M059J (cell line): ENCODE measurements around the gene NEUROG1. TPM values are rescaled to one million over a fixed set of nuclear protein-coding genes. Genes with fewer than 3 reads are reported as not detected.

Experiments
- DNase-seq: peaks from one replicate; pipeline ENCODE4 v3.0.0-alpha.2; 2012; ENCODE audit warnings: low read depth
- total RNA-seq: library from RNA; depleted of rRNA; stranded (reverse); fragments of >200 nt; shearing (Covaris generic); gene quantifications from 2 replicates; pipeline ENCODE4 v1.2.3, GENCODE V29; 2014; rRNA removed

The NEUROG1 gene
- total RNA-seq, 1 experiment from 2014 or later, result not detected

- DNase-seq, result peak; percentile 91
Measured at GRCh38 chr5:135493406-135494180, 42.2 kb downstream of the NEUROG1 start.

- no peak for DNase-seq
Measured at GRCh38 chr5:135492319-135492626, 43.5 kb downstream of the NEUROG1 start.

- DNase-seq, result peak; percentile 29
Measured at GRCh38 chr5:135491552-135492318, 44.0 kb downstream of the NEUROG1 start.

- DNase-seq, result no peak
Measured at GRCh38 chr5:135491038-135491551, 44.7 kb downstream of the NEUROG1 start.

GRCh38 chr5:135490245-135491037 lies 45.3 kb downstream of the NEUROG1 start:
- no peak for DNase-seq

- DNase-seq, result no peak
Measured at GRCh38 chr5:135489466-135490244, 46.1 kb downstream of the NEUROG1 start.

- peak; percentile 86 for DNase-seq
Measured at GRCh38 chr5:135488727-135489465, 46.9 kb downstream of the NEUROG1 start.

GRCh38 chr5:135487839-135488514 lies 47.8 kb downstream of the NEUROG1 start:
- DNase-seq, result no peak

- no peak for DNase-seq
Measured at GRCh38 chr5:135487037-135487395, 48.7 kb downstream of the NEUROG1 start.

- no peak for DNase-seq
Measured at GRCh38 chr5:135486131-135487036, 49.4 kb downstream of the NEUROG1 start.

GRCh38 chr5:135484674-135485086 lies 51.1 kb downstream of the NEUROG1 start:
- no peak for DNase-seq

Other genes starting within 250 kb of the NEUROG1 start
- 349 and 422 TPM in 2 replicates for gene MACROH2A1, start 136.7 kb downstream of the NEUROG1 start, total RNA-seq
- gene DCANP1, start 88.6 kb downstream of the NEUROG1 start, total RNA-seq, result not detected in 2 replicates
- gene TIFAB, start 83.6 kb downstream of the NEUROG1 start, total RNA-seq, result not detected in 2 replicates
- gene CXCL14, start 43.0 kb upstream of the NEUROG1 start, total RNA-seq, result 0.62 TPM in 1 of 2 replicates, not detected in the other